Astrocyte (in vitro differentiated cells and primary cell): Measurements from ENCODE around the gene GRIA1.

Experiments
- CTCF ChIP-seq: IDR thresholded peaks from 2 replicates; pipeline ENCODE4 v1.5.1; 2011; ENCODE audit warnings: low read depth, mild to moderate bottlenecking, inconsistent platforms, low read length, moderate library complexity; ENCODE audit not compliant: insufficient read depth
- EZH2 ChIP-seq: IDR thresholded peaks from 2 replicates; pipeline ENCODE4 v1.6.1; 2012; ENCODE audit warnings: mild to moderate bottlenecking, low read length, inconsistent platforms; ENCODE audit not compliant: insufficient read depth

DNA sequence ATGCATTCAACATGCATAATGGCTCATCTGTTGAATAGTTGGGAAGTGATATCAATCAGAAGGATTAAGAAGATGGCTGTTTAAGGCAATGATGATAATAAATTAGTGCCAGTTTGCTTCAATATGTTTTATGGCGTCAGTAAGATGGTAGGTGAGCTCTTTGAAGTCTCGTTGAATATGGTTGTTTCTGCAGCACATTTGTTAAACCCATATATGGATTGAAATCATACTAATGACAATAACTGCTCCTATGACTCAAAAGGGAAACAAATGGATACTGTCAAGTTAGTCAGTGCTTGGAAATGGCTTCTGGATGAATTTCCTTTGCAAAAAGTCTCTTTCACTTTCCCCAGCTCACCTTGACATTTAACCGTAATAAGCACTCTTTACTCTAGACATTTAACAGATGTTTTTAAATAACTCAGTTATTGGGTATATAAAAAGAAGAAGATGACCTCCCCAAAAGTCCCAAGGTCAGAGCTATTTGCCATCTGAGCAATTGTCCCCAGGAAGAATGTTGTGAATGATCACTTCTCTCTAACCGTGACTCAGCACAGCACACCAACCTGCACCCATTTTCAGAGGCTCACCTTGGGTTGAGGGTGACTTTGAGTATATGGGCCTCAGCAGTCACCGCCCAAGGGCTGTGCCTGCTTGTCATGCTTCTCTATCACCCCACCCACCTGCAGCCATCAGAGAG is 133.4 kb downstream of the GRIA1 start:
- TF ChIP-seq CTCF = no peak
- no peak for TF ChIP-seq EZH2
